ENCODE data around the gene NPHP1.
"Not testable (repeated sequence)": the region's sequence is repeated elsewhere in the genome, so short reads cannot be mapped to it uniquely, and the experiment has no call there.

NPHP1 gene

DNA sequence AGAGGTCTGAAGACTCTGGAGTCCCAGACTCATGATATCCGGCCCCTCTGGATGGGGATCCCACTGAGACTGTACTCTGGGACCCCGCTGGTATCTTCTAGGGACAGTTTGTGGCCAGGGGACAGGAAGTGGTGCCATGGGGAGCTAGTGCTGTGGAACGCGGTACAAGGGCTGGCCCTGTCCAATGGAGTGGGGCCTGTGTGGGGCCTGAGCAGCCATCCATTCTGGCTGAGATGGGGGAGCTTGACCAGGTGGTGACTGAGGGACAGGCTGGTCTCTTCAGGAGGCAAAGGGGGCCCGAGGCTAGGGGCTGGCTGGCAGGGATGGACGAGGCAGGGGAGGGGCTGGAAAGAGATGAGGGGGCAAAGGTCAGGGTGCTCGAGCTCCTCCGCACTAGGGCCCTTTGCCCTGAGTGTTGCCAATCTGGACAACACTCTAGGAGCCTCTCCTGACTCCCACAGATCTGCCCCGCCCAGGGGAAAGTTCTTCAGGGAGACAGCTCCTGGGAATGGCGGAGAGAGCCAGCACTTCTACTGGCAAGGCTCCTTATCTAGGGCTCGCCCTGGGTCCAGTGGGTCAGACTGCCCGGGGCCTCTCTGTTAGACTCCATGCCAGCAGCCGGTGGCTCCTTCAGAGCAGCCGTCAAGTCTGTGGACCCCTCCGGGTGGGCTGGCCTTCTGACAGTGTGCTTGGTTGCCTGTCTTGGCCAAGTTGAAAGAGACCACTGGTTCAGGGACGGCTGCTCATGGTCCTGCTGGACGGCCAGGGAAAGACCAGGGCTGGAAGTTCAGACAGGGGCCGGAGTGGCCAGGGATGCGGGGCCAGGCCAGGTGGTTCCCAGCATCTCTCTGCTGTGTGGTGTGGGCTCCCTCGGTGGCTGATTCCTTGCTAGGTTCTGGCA, 101.5 kb downstream of the NPHP1 start:
- DNase-seq (ENCODE audit: low spot score), result no peak

DNA sequence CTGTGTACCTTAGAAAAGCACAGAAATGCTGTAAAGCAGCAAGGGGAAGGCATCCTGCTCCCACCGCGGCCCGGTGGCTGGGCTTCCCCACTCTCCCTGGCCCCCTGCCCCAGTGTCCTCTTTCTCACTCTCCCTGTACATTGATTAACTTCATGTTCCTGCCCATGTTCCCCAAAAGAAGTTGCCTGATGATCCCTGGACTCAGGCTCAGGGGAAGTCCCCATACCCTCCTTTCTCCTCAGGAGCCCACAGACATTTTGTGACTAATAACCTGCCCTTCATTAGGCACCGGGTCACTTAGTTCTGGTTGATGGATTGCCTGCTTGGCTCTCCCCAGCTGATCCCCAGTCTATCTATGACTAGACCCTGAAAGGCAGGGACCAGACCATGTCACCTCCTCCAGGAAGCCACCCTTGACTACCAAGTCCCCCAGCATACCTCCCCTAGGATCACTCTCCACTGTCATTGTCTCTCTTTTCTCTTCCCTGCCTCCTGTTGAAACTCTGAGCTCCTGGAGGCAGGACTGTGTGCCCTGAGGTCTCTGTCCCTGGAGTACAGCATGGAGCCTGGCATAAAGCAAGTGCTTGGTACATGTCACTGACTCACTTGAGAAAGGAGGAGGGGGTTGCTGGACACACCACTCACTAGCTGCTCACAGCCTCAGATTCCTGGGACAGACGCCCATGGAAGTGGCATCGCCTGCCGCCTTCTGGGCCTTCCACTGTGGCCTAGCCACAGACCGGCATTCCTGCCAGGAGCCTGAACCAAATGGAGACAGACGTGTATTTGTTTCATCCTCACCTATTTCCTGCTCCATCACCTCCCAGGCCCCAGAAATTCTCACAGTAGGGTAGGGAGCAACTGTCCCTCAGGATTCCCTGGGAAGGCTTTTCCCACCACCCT, 102.7 kb downstream of the NPHP1 start:
- no peak for DNase-seq (ENCODE audit: low spot score)

- DNase-seq (ENCODE audit: low spot score), result peak; percentile 65
These were observed 103.5 kb downstream of the NPHP1 start for GRCh38 chr2:110101280-110101844.

DNA sequence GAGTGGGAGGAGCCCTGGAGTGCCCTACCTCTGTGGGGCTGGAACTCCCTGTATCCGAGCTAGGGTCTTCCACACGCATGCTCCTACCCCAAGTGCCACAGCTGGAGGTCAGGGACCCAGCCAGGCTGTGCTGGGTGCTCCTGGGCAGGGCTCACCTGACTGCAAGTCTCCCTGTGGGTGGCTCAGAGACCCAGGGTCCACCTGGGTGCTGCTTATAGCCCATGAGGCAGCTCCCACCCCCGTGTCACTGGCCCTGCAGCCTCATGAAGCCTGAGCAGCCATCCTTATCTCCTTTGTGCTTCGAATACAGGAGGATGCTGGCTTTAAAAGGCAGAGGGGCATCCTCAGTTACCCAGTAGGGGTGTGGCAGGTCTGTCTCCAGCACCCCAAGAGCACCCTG, 103.9 kb downstream of the NPHP1 start:
- not testable (repeated sequence) for DNase-seq (ENCODE audit: low spot score)

DNA sequence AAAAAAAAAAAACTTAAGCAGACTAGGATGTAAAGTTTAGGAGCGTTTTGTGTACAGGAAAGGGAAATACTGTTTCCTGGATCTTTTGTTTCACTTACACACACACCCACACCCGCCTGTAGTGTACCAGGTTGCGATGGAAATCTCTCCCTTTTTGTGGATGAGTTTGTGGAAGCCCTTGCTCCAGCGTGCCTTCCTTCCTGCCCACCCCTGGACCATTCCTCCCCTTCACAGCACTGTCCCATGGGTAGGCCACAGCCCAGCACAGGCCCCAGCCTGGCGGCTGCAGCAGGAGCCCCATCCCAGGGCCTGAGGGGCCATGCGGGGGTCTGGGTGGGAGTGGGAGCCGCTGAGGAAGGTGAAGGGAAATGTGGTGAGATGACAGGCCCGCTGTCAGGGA, 104.3 kb downstream of the NPHP1 start:
- DNase-seq (ENCODE audit: low spot score), result no peak

- no peak for DNase-seq (ENCODE audit: low spot score)
These were observed 105.2 kb downstream of the NPHP1 start for GRCh38 chr2:110099471-110100225.

GRCh38 chr2:110099038-110099425, 105.8 kb downstream of the NPHP1 start:
- DNase-seq (ENCODE audit: low spot score), result no peak

- DNase-seq (ENCODE audit: low spot score), result no peak
These were observed 107.2 kb downstream of the NPHP1 start for GRCh38 chr2:110097506-110098220.

DNA sequence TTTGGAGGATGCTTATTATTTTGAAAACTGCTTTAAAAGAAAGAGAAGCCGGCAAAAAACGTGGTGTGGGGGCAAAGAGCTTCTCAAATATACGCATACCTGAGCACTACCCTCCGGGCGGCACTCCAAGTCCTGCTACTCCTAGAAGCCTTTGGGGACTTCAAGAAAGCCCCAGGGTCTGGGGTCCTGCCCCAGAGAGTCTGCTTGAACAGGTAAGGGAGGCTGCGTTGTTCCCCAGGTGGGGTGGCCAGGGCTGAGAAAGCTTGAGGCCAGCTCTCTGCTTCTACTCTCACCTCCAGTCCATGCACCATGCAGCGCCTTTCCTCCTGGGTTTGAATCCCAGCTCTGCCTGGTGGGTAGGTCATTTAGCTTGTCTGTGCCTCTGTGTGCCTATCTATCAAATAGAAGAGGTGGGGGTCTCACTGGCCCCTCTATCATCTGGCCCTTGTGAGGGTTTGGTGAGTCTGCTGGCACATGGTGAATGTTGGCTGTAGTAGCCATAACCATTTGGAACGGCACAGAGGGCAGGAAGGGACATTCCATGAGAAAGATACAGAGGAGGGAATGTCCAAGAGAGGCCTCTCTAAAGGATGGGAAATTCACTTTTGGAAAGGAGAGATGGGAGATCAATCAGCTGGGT, 108.7 kb downstream of the NPHP1 start:
- DNase-seq (ENCODE audit: low spot score), result no peak

GRCh38 chr2:110094884-110095534, 109.8 kb downstream of the NPHP1 start:
- DNase-seq (ENCODE audit: low spot score), result not testable (repeated sequence)

GRCh38 chr2:110093924-110094323, 110.9 kb downstream of the NPHP1 start:
- DNase-seq (ENCODE audit: low spot score), result not testable (repeated sequence)

DNA sequence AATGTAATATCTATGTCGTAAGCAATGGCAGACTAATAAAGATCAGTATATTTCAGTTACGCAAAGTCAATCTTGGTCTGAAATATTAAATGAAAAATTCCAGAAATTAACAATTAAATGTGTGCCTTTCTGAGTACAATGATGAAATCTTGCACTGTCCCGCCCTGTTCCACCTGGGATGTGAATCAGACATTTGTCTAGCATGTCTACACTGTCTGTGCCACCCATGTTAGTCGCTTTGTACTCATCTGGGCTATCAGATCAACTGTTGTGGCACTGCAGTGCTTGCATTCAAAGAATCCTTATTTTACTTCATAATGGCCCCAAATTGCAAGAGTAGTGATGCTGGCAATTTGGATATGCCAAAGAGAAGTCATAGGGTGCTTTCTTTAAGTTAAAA, 114.6 kb downstream of the NPHP1 start:
- not testable (repeated sequence) for DNase-seq (ENCODE audit: low spot score)

GRCh38 chr2:110083757-110084156, 121.1 kb downstream of the NPHP1 start:
- DNase-seq (ENCODE audit: low spot score), result not testable (repeated sequence)

GRCh38 chr2:110083162-110083561, 121.7 kb downstream of the NPHP1 start:
- DNase-seq (ENCODE audit: low spot score), result not testable (repeated sequence)

DNA sequence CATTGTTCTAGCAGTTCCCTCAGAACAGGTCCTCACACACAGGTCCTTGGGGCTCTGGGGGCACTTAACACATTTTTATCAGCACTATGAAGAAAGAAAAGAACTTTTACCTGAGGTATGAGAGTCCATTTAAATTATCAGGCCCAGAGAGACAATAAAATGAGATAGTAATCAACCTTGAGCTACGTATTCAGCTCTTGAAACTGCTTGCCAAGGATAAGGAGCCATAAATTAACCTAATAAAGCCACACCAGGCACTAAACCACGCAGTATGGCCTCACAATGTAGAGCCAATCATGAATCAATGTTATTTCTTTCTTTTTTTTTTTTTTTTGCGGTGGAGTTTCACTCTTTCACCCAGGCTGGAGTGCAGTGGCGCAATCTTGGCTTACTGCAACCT, 126.7 kb downstream of the NPHP1 start:
- DNase-seq (ENCODE audit: low spot score), result not testable (repeated sequence)

DNA sequence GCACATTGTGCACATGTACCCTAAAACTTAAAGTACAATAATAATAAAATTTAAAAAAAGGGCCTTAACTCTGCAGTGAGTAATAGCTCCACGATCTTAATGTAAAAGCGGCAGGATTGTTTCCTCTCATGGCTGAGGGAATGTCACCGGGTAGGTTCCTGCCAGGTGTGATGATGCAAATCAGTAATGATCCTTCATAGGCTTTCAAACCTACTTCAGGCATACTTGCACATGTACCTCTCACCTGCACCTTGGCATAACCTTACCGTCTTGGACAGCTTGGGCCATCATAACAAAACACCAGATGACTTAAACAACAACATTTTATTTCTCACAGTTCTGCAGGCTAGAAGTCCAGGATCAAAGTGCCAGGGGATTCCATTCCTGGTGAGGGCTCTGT, 128.9 kb downstream of the NPHP1 start:
- DNase-seq (ENCODE audit: low spot score), result not testable (repeated sequence)
